HG03571 (cell line): Measurements from ENCODE around the gene NAPB.
"Not testable (repeated sequence)": the region's sequence is repeated elsewhere in the genome, so short reads cannot be mapped to it uniquely, and the experiment has no call there.

Experiments used
- ATAC-seq: cut with Tn5 transposase; IDR thresholded peaks from one replicate; pipeline ENCODE4 v1.9.1; 2021; ENCODE audit not compliant: unreplicated experiment

Gene NAPB

GRCh38 chr20:23349338-23350195 is 71.7 kb downstream of the NAPB start:
- ATAC-seq: peak; percentile 45

GRCh38 chr20:23348510-23348909 is 72.8 kb downstream of the NAPB start:
- ATAC-seq: not testable (repeated sequence)

GRCh38 chr20:23347791-23348190 is 73.5 kb downstream of the NAPB start:
- no peak for ATAC-seq

- ATAC-seq: no peak
These were observed 75.3 kb downstream of the NAPB start for GRCh38 chr20:23346002-23346401.

GRCh38 chr20:23344336-23344735 is 77.0 kb downstream of the NAPB start:
- no peak for ATAC-seq

GRCh38 chr20:23343590-23343989 is 77.7 kb downstream of the NAPB start:
- ATAC-seq: no peak

- no peak for ATAC-seq
These were observed 80.2 kb downstream of the NAPB start for GRCh38 chr20:23341073-23341472.

GRCh38 chr20:23340524-23340923 is 80.8 kb downstream of the NAPB start:
- no peak for ATAC-seq

- ATAC-seq: no peak
These were observed 81.3 kb downstream of the NAPB start for GRCh38 chr20:23339986-23340385.

DNA sequence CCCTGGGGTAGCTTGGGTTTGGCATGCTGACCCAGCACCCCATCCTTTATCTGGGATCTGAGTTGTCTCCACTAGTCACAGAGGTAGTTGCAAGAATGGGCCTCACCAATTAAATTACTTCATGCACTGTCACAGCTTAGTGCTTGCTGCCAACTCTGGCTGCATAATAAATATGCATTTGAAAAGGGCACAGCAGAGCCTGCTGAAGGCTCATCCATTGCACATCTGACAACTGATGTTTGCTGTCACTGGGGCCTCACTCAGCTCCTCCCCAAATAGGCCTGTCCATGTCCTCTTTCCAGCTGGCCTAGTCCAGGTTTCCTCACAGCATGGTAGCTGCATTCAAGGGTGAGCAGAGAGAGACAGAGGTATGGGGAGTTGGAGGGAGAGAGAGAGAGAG is 84.0 kb downstream of the NAPB start:
- no peak for ATAC-seq

GRCh38 chr20:23336476-23336875 is 84.8 kb downstream of the NAPB start:
- ATAC-seq: no peak

DNA sequence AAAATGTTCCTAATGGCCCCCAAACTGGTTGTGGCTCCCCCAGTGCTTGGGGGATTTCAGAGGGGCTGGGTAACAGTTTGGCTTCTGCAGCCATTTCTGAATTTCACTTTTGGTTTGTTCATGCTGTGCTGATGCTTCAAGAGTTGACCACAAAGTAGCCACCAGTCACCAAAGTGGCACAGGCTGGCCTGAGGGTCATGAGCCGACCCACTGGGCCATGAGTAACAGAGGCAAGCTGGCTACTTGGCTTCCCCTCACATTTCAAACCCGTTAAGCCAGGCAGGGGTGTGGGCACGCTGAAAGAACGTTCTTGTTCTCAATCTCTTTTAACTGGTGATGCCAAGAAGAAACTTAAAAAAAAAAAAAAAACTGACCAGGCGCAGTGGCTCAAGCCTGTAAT is 85.8 kb downstream of the NAPB start:
- ATAC-seq: no peak

DNA sequence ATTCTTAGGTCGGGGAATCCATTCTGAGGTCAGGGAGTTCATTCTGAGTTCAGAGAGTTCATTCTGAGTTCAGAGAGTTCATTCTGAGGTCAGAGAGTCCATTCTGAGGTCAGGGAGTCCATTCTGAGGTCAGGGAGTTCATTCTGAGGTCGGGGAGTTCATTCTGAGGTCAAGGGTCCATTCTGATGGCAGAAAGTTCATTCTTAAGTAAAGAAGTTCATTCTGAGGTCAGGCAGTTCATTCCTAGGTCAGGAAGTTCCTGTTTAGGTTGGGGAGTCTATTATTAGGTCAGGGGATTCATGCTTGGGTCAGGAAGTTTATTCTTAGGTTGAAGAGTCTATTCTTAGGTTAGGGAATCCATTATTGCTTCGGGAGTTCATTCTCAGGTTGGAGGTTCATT is 87.2 kb downstream of the NAPB start:
- ATAC-seq: no peak

GRCh38 chr20:23332467-23332866 is 88.8 kb downstream of the NAPB start:
- no peak for ATAC-seq

DNA sequence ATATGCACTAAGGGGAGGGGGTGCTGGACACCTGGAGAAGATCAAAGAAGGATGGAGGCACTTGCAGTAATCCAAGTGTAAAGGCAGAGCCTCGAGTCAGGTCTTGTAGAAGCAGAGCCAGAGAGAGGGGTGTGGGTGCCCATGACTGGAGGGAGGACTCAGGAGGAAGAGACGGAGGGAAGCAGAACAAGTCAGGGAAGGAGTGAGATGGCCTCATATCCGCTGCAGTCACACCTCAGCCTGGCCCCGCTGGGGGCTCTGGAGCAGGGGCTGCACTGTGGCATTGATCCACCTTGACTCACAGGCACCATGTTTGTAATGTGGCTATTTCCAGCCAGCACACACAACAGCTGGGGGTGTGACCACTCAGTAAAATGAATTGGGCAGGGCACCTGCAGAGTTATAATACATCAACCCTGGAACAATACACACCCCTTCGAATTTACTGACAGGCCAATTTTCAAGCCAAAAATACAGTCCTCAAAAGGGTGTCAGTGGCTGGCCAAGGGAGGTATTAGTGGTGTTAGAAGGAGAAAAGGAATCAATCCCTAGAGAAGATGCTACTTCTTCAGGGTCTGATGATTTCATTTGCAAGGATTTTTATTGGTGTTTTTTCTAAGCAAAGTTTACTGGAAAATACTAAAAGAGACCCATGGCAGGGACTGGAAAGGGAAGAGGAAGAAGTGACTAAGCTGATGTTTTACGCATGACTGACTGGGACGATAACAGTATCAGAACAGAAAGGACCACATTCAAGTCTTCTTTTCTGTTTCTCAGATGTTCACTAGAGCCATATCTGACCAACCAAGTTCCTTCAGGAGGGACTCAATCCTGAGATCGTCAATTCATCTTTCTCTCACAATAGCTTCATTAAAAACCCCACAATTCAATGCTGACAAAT is 89.6 kb downstream of the NAPB start:
- ATAC-seq: no peak

DNA sequence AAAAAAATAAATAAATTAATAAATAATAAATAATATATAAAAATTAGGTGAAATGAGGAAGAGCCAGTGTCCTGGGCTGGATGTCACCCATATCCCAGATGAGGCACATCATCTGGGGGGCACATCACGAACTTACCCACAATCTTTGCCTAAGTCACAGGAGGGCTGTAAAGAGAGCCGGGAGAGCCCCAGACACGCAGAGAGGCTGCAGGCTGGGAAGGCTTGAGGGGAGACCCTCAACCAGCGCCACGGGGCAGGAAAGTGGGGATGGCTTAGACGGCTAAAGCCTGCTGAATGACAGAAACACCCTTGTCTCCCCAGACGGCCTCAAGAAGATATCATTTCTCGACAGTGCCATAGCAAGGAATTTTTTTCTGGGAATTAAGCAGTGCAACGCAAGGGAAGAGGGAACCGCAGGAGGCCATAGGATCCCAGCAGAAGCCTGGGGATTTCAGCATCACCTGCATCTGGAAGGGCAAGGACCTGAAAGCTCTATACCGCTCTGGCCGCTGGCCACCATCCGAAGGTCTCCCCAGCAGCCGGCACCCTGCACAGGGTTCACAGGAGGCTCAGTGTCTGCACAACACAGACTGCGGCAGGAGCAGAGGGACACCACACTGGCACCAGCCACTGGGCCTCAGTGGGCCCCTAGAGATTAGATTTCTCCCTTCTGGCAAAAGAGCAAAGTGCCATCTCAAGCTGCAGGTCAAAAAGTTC is 93.5 kb downstream of the NAPB start:
- ATAC-seq: no peak

DNA sequence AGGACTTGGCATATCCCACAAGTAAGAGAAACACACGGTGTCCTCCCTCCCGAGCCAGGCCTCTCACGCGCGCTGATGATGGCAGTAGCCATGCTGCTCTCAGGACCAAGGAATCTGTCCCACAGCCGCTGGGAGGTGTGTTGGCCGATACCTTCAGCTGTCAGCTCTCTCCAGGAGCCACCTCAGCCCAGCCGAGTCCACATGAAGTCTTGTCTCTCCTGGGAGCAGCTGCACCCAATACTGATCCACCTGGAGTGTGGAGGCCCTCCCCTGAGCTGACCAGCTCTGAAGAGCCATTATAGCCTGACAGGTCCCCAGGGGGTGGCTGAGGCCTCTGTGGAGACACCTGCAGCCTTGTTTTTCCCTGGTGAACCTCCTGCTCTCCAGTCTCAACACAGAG is 94.5 kb downstream of the NAPB start:
- no peak for ATAC-seq

- no peak for ATAC-seq
These were observed 96.2 kb downstream of the NAPB start for GRCh38 chr20:23325107-23325506.
